HG03521 (cell line): Measurements from ENCODE around the gene TMEM51.

ENCODE experiments used
- ATAC-seq: cut with Tn5 transposase; IDR thresholded peaks from one replicate; pipeline ENCODE4 v1.9.1; 2021; ENCODE audit warnings: mild to moderate bottlenecking, moderate library complexity; ENCODE audit not compliant: unreplicated experiment

The TMEM51 gene

DNA sequence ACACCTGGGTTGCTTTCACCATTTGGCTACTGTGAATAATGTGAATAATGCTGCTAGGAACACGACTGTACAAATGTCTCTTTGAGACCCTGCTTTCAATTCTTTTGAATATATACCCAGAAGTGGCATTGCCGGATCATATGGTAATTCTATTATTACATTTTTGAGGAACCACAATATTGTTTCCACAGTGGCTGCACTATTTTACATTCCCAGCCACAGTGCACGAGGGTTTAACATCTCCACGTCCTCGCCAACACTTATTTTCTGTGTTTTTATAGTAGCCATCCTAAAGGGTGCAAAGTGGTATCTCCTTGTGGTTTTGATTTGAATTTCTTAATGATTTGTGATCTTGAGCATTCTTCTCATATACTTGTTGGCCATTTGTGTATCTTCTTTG is 109.2 kb downstream of the TMEM51 start:
- no peak for ATAC-seq

- no peak for ATAC-seq
Observed at GRCh38 chr1:15264769-15265168, 111.2 kb downstream of the TMEM51 start.
